BLaER1 (cell line): ENCODE measurements around the gene ACVR2B.

Source experiments
- H3K27ac ChIP-seq: shearing (Covaris generic); formaldehyde crosslinking; 2 replicates; pipeline ENCODE4 v1.8.1; 2022
- H3K27me3 ChIP-seq: shearing (Covaris generic); formaldehyde crosslinking; 2 replicates; pipeline ENCODE4 v1.8.1; 2022
- H3K36me3 ChIP-seq: shearing (Covaris generic); formaldehyde crosslinking; 2 replicates; pipeline ENCODE4 v1.8.1; 2022
- H3K4me1 ChIP-seq: shearing (Covaris generic); formaldehyde crosslinking; 2 replicates; pipeline ENCODE4 v1.8.1; 2022
- H3K4me2 ChIP-seq: shearing (Covaris generic); formaldehyde crosslinking; 2 replicates; pipeline ENCODE4 v1.8.1; 2022
- H3K4me3 ChIP-seq: shearing (Covaris generic); formaldehyde crosslinking; 2 replicates; pipeline ENCODE4 v1.8.1; 2022
- H3K9ac ChIP-seq: shearing (Covaris generic); formaldehyde crosslinking; 2 replicates; pipeline ENCODE4 v1.8.1; 2022
- H3K9me3 ChIP-seq: shearing (Covaris generic); formaldehyde crosslinking; 2 replicates; pipeline ENCODE4 v1.8.1; 2022
- H4K20me1 ChIP-seq: shearing (Covaris generic); formaldehyde crosslinking; 2 replicates; pipeline ENCODE4 v1.8.1; 2022
- Cebpa-rat ChIP-seq: shearing (Covaris generic); IDR thresholded peaks from 2 replicates; pipeline ENCODE4 v1.8.1; 2022

The ACVR2B gene

DNA sequence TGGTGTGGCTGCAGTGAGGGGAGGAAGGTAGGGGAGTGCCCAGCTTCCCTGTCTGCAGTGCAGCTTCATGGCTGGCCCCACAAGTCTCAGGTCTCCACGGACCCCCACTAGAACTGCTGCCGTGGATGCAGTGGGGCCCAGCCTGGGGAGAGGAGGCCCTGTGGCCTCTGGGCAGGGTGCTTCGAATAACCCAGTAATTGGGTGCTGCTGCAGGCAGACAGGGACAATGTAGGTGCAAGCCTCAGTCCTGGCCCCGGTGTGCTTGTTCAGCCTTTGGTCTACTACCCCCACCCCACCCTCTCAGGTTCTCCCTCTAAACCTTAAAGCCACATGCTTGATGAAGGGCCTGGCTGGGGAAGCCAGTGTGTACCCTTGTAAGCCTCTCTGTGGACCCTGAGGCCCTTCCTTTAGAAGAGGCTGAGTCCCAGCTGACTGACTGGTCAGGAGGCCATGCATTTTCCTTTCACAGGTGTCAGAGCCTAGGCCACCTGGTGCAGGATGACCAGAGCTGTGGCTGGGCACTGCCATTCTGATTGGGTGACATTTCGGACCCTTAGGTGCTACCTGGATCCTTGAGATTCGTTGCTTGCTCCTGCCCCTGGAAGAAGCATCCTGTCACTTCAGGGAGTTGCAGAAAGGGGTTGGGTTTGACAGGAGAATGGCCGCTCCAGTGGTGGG, 21.4 kb downstream of the ACVR2B start:
- H3K4me1 ChIP-seq: peaks cover 29% of the 10 kb centered on the region
- peaks cover 94% of the 10 kb centered on the region for H4K20me1 ChIP-seq
- H3K36me3 ChIP-seq: peaks cover 47% of the 10 kb centered on the region
- H3K27ac ChIP-seq: no peak overlapping the region
- H3K27me3 ChIP-seq: no peaks in the 10 kb centered on the region
- H3K9ac ChIP-seq: no peak overlapping the region
- no peak for TF ChIP-seq Cebpa-rat
- no peak overlapping the region for H3K4me3 ChIP-seq
- H3K9me3 ChIP-seq: peaks cover 6% of the 10 kb centered on the region
- no peak overlapping the region for H3K4me2 ChIP-seq

DNA sequence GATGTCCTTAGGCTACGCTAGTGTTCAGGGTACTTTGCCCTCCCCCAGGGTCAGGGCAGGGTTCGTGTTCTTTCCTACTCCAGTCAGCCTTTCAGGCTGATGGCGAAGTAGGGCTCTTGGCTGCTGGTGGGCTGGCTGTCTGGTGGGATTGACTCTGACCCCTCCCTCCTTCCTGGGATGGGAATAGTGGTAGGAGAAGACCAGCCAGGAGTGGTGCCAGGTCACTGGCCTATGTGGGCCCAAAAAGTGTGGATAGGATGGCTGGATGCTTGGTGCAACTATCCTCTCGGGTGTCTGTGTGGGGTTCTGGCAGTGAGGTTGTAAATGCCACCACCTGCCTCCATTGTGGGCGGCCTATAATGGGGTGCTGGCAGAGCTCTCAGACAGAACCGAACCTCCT, 22.0 kb downstream of the ACVR2B start:
- H3K4me1 ChIP-seq: peaks cover 29% of the 10 kb centered on the region
- no peaks in the 10 kb centered on the region for H3K9me3 ChIP-seq
- peaks cover 97% of the 10 kb centered on the region for H4K20me1 ChIP-seq
- no peak overlapping the region for H3K9ac ChIP-seq
- H3K4me2 ChIP-seq: no peak overlapping the region
- H3K27me3 ChIP-seq: no peaks in the 10 kb centered on the region
- H3K4me3 ChIP-seq: no peak overlapping the region
- no peak overlapping the region for H3K27ac ChIP-seq
- peaks cover 53% of the 10 kb centered on the region for H3K36me3 ChIP-seq
- no peak for TF ChIP-seq Cebpa-rat

DNA sequence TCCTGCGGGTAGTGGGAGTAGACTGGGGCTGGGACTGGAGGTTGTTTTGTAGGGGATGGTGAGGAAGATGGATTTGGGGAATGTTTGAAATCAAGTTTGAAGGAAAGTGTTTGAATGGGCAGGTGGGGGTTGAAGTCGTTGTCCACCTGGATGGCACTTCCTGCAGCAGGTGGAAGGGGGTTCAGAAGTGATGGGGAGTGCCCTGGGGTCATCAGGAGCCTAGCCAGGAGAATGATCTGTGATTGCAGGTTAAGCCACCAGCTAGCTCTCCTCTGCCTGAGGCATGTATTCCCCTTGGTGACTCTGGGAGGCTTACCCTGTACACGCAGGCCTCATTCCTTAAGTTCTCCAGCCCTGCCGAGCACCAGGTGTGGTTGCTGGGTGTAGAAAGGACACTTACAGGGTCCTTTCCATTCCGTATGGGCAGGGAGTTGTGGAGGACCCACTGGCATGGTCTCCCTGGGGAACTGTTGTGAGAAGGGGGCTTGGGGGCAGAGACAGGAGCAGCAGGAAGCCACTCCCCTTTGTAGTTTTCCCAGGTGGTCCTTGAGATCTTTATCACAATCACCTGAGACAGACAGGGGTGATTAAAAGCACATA, 22.6 kb downstream of the ACVR2B start:
- H3K9ac ChIP-seq: no peak overlapping the region

DNA sequence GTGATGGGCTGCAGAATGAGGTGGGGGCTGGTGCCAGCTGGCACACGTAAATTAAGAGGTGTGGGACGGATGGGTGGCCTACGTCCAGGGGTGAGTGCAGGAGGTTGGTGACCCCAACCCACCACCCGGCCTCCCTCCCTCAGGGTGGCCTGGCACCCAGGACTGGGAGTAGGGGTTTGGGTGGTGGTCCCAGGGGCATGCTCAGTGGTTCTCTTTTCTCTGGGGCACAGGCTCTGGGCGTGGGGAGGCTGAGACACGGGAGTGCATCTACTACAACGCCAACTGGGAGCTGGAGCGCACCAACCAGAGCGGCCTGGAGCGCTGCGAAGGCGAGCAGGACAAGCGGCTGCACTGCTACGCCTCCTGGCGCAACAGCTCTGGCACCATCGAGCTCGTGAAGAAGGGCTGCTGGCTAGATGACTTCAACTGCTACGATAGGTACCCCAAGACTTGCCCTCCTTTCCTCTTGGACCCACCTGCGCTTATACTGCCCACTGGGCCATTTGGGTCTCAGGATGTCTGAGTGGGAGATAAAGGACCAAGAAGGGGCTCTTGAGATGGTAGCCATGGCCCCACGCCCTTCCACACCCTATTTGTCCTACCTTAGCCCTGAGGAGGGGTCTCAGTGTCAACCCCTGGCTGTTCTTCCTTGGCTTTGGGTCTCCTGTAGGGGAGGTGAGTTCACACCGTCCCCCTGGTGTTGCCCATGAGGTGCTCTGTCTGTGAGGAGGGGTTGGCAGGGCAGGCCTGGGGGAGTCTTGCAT, 23.5 kb downstream of the ACVR2B start:
- Histone ChIP-seq H3K4me2 (no peak overlapping the region), H3K27me3 (no peaks in the 10 kb centered on the region), H3K4me1 (peaks cover 25% of the 10 kb centered on the region), H3K27ac (no peak overlapping the region), H3K9me3 (no peaks in the 10 kb centered on the region), H3K4me3 (no peak overlapping the region), H3K36me3 (peaks cover 67% of the 10 kb centered on the region), H3K9ac (no peak overlapping the region), H4K20me1 (peaks cover 88% of the 10 kb centered on the region)
- no peak for TF ChIP-seq Cebpa-rat

More for the DNA sequence above, 22.6 kb downstream of the ACVR2B start:
- no peaks in the 10 kb centered on the region for H3K27me3 ChIP-seq
- no peak overlapping the region for H3K4me3 ChIP-seq
- TF ChIP-seq Cebpa-rat: no peak
- H3K4me1 ChIP-seq: peaks cover 29% of the 10 kb centered on the region
- H3K27ac ChIP-seq: no peak overlapping the region
- H3K4me2 ChIP-seq: no peak overlapping the region
- peaks cover 98% of the 10 kb centered on the region for H4K20me1 ChIP-seq
- no peaks in the 10 kb centered on the region for H3K9me3 ChIP-seq
- H3K36me3 ChIP-seq: peaks cover 59% of the 10 kb centered on the region

DNA sequence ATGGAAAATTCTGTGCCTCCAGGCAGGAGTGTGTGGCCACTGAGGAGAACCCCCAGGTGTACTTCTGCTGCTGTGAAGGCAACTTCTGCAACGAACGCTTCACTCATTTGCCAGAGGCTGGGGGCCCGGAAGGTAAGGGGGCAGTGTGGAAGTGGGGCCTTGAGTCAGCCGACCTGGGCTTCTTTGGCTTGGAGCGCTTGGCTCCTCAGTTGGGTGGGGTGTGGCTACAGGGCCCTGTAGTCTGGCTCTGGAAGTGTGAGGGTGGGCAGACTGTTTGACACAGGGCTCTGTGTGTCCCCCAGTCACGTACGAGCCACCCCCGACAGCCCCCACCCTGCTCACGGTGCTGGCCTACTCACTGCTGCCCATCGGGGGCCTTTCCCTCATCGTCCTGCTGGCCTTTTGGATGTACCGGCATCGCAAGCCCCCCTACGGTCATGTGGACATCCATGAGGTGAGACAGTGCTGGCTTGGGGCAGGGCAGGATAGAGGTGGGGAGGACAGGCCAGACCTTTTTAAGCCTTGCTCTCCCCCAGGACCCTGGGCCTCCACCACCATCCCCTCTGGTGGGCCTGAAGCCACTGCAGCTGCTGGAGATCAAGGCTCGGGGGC, 24.3 kb downstream of the ACVR2B start:
- Histone ChIP-seq H4K20me1 (peaks cover 81% of the 10 kb centered on the region), H3K27me3 (no peaks in the 10 kb centered on the region), H3K4me2 (no peak overlapping the region), H3K27ac (no peak overlapping the region), H3K36me3 (peaks cover 70% of the 10 kb centered on the region), H3K9ac (no peak overlapping the region), H3K4me1 (peaks cover 18% of the 10 kb centered on the region), H3K4me3 (no peak overlapping the region), H3K9me3 (no peaks in the 10 kb centered on the region)
- TF ChIP-seq Cebpa-rat: no peak

DNA sequence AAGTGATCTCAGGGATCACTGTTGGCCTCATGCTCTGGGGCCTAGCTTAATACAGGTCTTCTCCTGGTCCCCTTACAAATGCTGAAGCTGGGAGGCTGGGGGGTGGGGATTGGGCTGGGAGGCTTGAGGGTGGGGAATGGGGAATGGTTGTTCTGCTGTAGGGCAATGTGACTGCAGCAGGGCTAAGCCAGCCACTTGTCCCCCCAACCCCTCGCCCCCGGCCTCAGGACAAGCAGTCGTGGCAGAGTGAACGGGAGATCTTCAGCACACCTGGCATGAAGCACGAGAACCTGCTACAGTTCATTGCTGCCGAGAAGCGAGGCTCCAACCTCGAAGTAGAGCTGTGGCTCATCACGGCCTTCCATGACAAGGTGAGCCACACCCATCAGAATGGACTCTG, 25.2 kb downstream of the ACVR2B start:
- no peak for TF ChIP-seq Cebpa-rat
- H4K20me1 ChIP-seq: peaks cover 73% of the 10 kb centered on the region
- H3K4me2 ChIP-seq: no peak overlapping the region
- H3K9me3 ChIP-seq: no peaks in the 10 kb centered on the region
- H3K36me3 ChIP-seq: peaks cover 75% of the 10 kb centered on the region
- H3K4me1 ChIP-seq: peaks cover 11% of the 10 kb centered on the region; the same call in 1 of the 2 replicates
- no peak overlapping the region for H3K9ac ChIP-seq
- H3K27me3 ChIP-seq: no peaks in the 10 kb centered on the region
- H3K27ac ChIP-seq: no peak overlapping the region
- no peak overlapping the region for H3K4me3 ChIP-seq

DNA sequence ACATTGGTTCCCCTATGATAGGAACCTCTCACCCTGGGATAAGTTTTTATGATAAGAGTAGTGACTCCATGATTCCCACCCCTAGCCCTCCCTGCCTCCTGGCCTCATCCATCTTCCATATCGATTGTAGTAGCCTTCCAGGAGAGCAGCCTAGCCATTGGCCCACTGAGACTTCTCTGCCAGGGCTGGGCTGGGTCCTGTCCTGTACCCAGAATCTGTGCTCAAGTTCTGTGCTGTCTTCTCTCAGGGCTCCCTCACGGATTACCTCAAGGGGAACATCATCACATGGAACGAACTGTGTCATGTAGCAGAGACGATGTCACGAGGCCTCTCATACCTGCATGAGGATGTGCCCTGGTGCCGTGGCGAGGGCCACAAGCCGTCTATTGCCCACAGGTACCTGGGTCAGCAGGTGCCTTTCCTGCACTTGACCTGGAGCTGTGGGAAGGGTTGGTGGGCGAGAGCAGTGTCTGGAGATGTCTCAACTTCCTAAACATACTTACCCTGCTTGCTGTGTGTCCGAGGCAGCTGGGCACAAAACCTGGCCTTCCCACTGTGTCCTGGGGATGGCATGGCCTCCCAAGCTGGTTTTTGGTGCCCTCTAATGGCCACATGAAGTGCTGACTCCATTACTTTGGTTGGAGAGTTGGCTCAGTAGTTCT, 25.9 kb downstream of the ACVR2B start:
- Histone ChIP-seq H3K27ac (no peak overlapping the region), H3K4me2 (no peak overlapping the region), H3K9ac (no peak overlapping the region), H3K9me3 (no peaks in the 10 kb centered on the region), H3K36me3 (peaks cover 80% of the 10 kb centered on the region), H3K4me1 (peaks cover 11% of the 10 kb centered on the region; the same call in 1 of the 2 replicates), H3K4me3 (no peak overlapping the region), H3K27me3 (no peaks in the 10 kb centered on the region), H4K20me1 (peaks cover 72% of the 10 kb centered on the region)
- no peak for TF ChIP-seq Cebpa-rat

DNA sequence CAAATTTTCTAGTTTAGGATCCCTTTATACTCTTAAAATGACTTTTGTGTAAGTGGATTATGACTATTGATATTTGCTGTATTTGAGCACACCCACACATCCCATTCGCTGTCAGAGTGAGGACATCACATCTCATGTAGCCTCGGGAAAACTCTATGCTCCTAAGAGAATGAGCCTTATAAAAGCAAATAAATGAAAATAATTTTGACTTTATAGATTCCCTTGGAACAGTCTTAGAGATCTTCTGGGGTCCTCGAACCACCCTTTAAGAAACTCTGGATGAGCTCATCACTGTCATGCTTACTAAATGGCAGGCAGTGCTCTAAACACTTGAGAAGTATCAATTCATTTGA, 26.4 kb downstream of the ACVR2B start:
- Histone ChIP-seq H3K27ac (no peak overlapping the region), H3K36me3 (peaks cover 85% of the 10 kb centered on the region), H3K27me3 (no peaks in the 10 kb centered on the region), H3K9ac (no peak overlapping the region), H3K4me3 (no peak overlapping the region), H3K4me2 (no peak overlapping the region), H3K4me1 (peaks cover 11% of the 10 kb centered on the region; the same call in 1 of the 2 replicates), H3K9me3 (no peaks in the 10 kb centered on the region), H4K20me1 (peaks cover 66% of the 10 kb centered on the region)
- TF ChIP-seq Cebpa-rat: no peak

DNA sequence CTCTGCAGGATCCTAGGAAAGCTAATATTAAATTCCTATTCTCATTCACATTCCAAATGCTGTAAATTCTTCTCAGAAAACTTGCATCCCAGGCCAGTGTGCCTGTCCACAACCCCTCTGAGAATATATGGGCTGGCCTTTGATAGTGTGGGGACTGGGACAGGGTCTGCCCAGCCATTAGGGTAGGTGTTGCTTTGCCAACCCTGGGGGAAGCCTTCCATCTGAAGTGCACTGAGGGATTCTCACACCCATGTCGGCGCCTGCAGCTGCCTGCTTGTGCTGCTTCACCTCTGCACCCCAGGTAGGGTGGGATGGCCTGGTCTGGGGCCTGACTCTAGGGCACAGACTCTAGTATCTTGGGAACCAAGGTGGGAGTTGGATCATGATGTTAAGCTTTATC, 27.2 kb downstream of the ACVR2B start:
- H3K27me3 ChIP-seq: no peaks in the 10 kb centered on the region
- peaks cover 6% of the 10 kb centered on the region; the same call in 1 of the 2 replicates for H3K4me1 ChIP-seq
- no peak overlapping the region for H3K9ac ChIP-seq
- peaks cover 92% of the 10 kb centered on the region for H3K36me3 ChIP-seq
- TF ChIP-seq Cebpa-rat: no peak
- peaks cover 58% of the 10 kb centered on the region for H4K20me1 ChIP-seq
- H3K4me2 ChIP-seq: no peak overlapping the region
- no peak overlapping the region for H3K27ac ChIP-seq
- no peaks in the 10 kb centered on the region for H3K9me3 ChIP-seq
- no peak overlapping the region for H3K4me3 ChIP-seq
